T-cell (primary cell): Measurements from ENCODE around the gene TMED10. TPM values are rescaled to one million over a fixed set of nuclear protein-coding genes. Genes with fewer than 3 reads are reported as not detected.

Source experiments
- ATAC-seq, 4 experiments: fragments of 200-7000 bp in 3 of 4; fragments of 150-1000 bp in 1 of 4; cut with Tn5 transposase; replicated peaks in 1 of 4; 1 replicate in 3 of 4; 2 replicates in 1 of 4; pipeline ENCODE4 v1.10.0; 2021; ENCODE audit warnings: moderate library complexity in 3 of 4, mild to moderate bottlenecking in 2 of 4, moderate number of reproducible peaks in 1 of 4
- CTCF ChIA-PET, 2 donors: fragments of 300-600 bp; sonication (Branson Sonifier 250); formaldehyde crosslinking; loops; one replicate each; lab custom pipeline; 2022; ENCODE audit warnings: antibody characterized with exemption in 2 of 2; lab: Charles Lee
- POLR2A ChIA-PET, 2 donors: fragments of 300-600 bp; sonication (Branson Sonifier 250); formaldehyde crosslinking; loops; one replicate each; lab custom pipeline; 2022; ENCODE audit warnings: antibody characterized with exemption in 2 of 2; lab: Charles Lee
- DNase-seq, 35 experiments: peaks; one replicate each; pipeline versions ENCODE4 v3.0.0 to v3.0.0-alpha.2; 2013 to 2023
- H3K27ac ChIP-seq: one replicate; pipeline ENCODE4 v1.5.1; 2013; ENCODE audit warnings: low read length
- H3K27me3 ChIP-seq, 2 experiments: replicated peaks in 1 of 2; 1 replicate in 1 of 2; 2 replicates in 1 of 2; pipeline versions ENCODE4 v1.6.1 to v1.7.0; 2013; ENCODE audit warnings: low read length in 1 of 2, mixed read lengths in 1 of 2; ENCODE audit not compliant: control insufficient read depth in 2 of 2, insufficient read depth in 2 of 2; ENCODE audit errors: extremely low read depth in 1 of 2
- H3K36me3 ChIP-seq, 2 donors: 1 replicate in 1 of 2; 2 replicates in 1 of 2; pipeline versions ENCODE4 v1.6.1 to v1.7.0; 2013; ENCODE audit warnings: low read length in 1 of 2; ENCODE audit not compliant: control insufficient read depth in 2 of 2, insufficient read depth in 1 of 2; ENCODE audit errors: extremely low read depth in 1 of 2
- H3K4me1 ChIP-seq, 2 experiments: 1 replicate in 1 of 2; 2 replicates in 1 of 2; pipeline versions ENCODE4 v1.6.1 to v1.7.0; 2013; ENCODE audit warnings: low read length in 2 of 2, mixed read lengths in 1 of 2; ENCODE audit not compliant: insufficient read depth in 2 of 2, control insufficient read depth in 1 of 2; ENCODE audit errors: extremely low read depth in 1 of 2
- H3K4me3 ChIP-seq, 2 donors: 1 replicate in 1 of 2; 2 replicates in 1 of 2; pipeline versions ENCODE4 v1.5.1 to v1.7.0; 2013; ENCODE audit warnings: mild to moderate bottlenecking in 2 of 2, low read length in 1 of 2, moderate library complexity in 1 of 2; ENCODE audit not compliant: control insufficient read depth in 1 of 2; ENCODE audit errors: extremely low read depth in 1 of 2
- H3K9me3 ChIP-seq: 2 replicates; pipeline ENCODE4 v1.7.0; 2013
- H3K27ac Mint-ChIP-seq, 2 donors: one replicate each; pipeline ENCODE4 v1.8.0; 2020 to 2021; ENCODE audit warnings: mild to moderate bottlenecking in 2 of 2, mixed read lengths in 2 of 2
- H3K27me3 Mint-ChIP-seq, 2 donors: one replicate each; pipeline ENCODE4 v1.8.0; 2021 to 2022; ENCODE audit warnings: mixed read lengths in 2 of 2
- H3K36me3 Mint-ChIP-seq: one replicate; pipeline ENCODE4 v1.8.0; 2021; ENCODE audit warnings: mixed read lengths
- H3K4me1 Mint-ChIP-seq, 3 donors: one replicate each; pipeline ENCODE4 v1.8.0; 2020 to 2022; ENCODE audit warnings: mixed read lengths in 3 of 3, mild to moderate bottlenecking in 1 of 3
- H3K4me3 Mint-ChIP-seq, 3 donors: one replicate each; pipeline ENCODE4 v1.8.0; 2020 to 2022; ENCODE audit warnings: mild to moderate bottlenecking in 3 of 3, mixed read lengths in 3 of 3, moderate library complexity in 3 of 3
- H3K9me3 Mint-ChIP-seq, 3 donors: one replicate each; pipeline ENCODE4 v1.8.0; 2020 to 2022; ENCODE audit warnings: mixed read lengths in 3 of 3
- WGBS: methylation state at CpG from one replicate; pipeline ENCODE4 v1.1.5; 2013; ENCODE audit warnings: missing lambda C conversion rate; ENCODE audit not compliant: insufficient coverage; 5-methylcytosine and 5-hydroxymethylcytosine counted together
- total RNA-seq, 35 experiments: library from RNA in 6 of 35; stranded (reverse) in 6 of 35; fragments of 120-200 nt in 1 of 35; gene quantifications; one replicate each; pipeline versions ENCODE4 v1.2.1 to v1.2.4 and lab custom pipeline; 2013 to 2026

Gene TMED10
- total RNA-seq, 5 donors from 2014 or later (not counting 1 experiment from before 2014, with no cell fraction given) = 143 to 193 (median 151) TPM

GRCh38 chr14:75217508-75218206 lies 41.2 kb upstream of the TMED10 start:
- DNase-seq = no peak
- Histone ChIP-seq H3K4me1 (peaks cover 11 to 27% of the 10 kb centered on the region in 2 experiments), H3K27ac (no peak overlapping the region), H3K27me3 (no peaks in the 10 kb centered on the region), H3K9me3 (no peaks in the 10 kb centered on the region), H3K4me3 (no peak overlapping the region), H3K36me3 (no peaks in the 10 kb centered on the region)
- Mint-ChIP-seq H3K4me3 (no peak overlapping the region), H3K27me3 (peaks cover 0 to 2% of the 10 kb centered on the region in 2 donors), H3K4me1 (peaks cover 22 to 31% (median 26%) of the 10 kb centered on the region in 3 donors), H3K9me3 (no peaks in the 10 kb centered on the region), H3K36me3 (no peaks in the 10 kb centered on the region), H3K27ac (no peak overlapping the region)
- CTCF ChIA-PET = interaction anchor here (0.7 kb wide), 2 partner anchors 8 to 43 kb away, joined by 3 to 9 read pairs; no protein-coding TSS in a partner anchor
- WGBS = 65% methylated on average over 2 of the region's 4 CpGs
- ATAC-seq = no peak
- POLR2A ChIA-PET = interaction anchor here in 1 of 2 donors (0.6 to 1.0 kb wide), 2 partner anchors 21 to 36 kb away, joined by 3 to 7 read pairs; no protein-coding TSS in a partner anchor

- peaks cover 0 to 2% of the 10 kb centered on the region in 2 donors for H3K27me3 Mint-ChIP-seq
- 91% methylated on average over 4 of the region's 6 CpGs for WGBS
- no peak overlapping the region for H3K27ac ChIP-seq
Measured at GRCh38 chr14:75216427-75217006, 40.1 kb upstream of the TMED10 start.

GRCh38 chr14:75215520-75215919 lies 39.1 kb upstream of the TMED10 start:
- Mint-ChIP-seq H3K36me3 (no peaks in the 10 kb centered on the region), H3K9me3 (no peaks in the 10 kb centered on the region), H3K27ac (peak overlapping the region in 1 of 2 donors; percentile 46), H3K4me1 (peaks cover 22 to 29% (median 26%) of the 10 kb centered on the region in 3 donors), H3K4me3 (peak overlapping the region in 1 of 3 donors; percentile 54), H3K27me3 (peaks cover 0 to 2% of the 10 kb centered on the region in 2 donors)
- H3K27me3 ChIP-seq = no peaks in the 10 kb centered on the region
- no peak for DNase-seq
- H3K27ac ChIP-seq = no peak overlapping the region
- no peaks in the 10 kb centered on the region for H3K9me3 ChIP-seq
- POLR2A ChIA-PET = no interaction called here
- no peak overlapping the region for H3K4me3 ChIP-seq
- no peak for ATAC-seq
- peaks cover 11 to 27% of the 10 kb centered on the region in 2 experiments for H3K4me1 ChIP-seq
- 41% methylated on average over 4 of the region's 6 CpGs for WGBS
- CTCF ChIA-PET = no interaction called here
- no peaks in the 10 kb centered on the region for H3K36me3 ChIP-seq

More at GRCh38 chr14:75216427-75217006, 40.1 kb upstream of the TMED10 start:
- ChIA-PET CTCF (no interaction called here), POLR2A (interaction anchor here (0.6 to 1.0 kb wide), 2 partner anchors 28 to 35 kb away, joined by 3 read pairs; no protein-coding TSS in a partner anchor)
- Mint-ChIP-seq H3K4me3 (peak overlapping the region in 1 of 3 donors; percentile 54), H3K36me3 (no peaks in the 10 kb centered on the region), H3K27ac (no peak overlapping the region), H3K9me3 (no peaks in the 10 kb centered on the region), H3K4me1 (peaks cover 22 to 29% (median 26%) of the 10 kb centered on the region in 3 donors)
- Histone ChIP-seq H3K4me1 (peaks cover 11 to 27% of the 10 kb centered on the region in 2 experiments), H3K27me3 (no peaks in the 10 kb centered on the region), H3K36me3 (no peaks in the 10 kb centered on the region), H3K9me3 (no peaks in the 10 kb centered on the region), H3K4me3 (no peak overlapping the region)
- DNase-seq = no peak
- no peak for ATAC-seq

- H3K4me3 Mint-ChIP-seq = no peak overlapping the region
- ChIA-PET POLR2A (interaction anchor here in 1 of 2 donors (0.6 kb wide), 1 partner anchor 74 kb away, joined by 3 read pairs; no protein-coding TSS in a partner anchor), CTCF (no interaction called here)
- peaks cover 0 to 2% of the 10 kb centered on the region in 2 donors for H3K27me3 Mint-ChIP-seq
- peaks cover 22 to 29% (median 26%) of the 10 kb centered on the region in 3 donors for H3K4me1 Mint-ChIP-seq
- 80% methylated on average over 1 of the region's 5 CpGs for whole genome bisulfite sequencing
- no peaks in the 10 kb centered on the region for H3K9me3 Mint-ChIP-seq
- Histone ChIP-seq H3K27ac (no peak overlapping the region), H3K36me3 (no peaks in the 10 kb centered on the region), H3K4me3 (no peak overlapping the region), H3K27me3 (no peaks in the 10 kb centered on the region), H3K4me1 (peaks cover 11 to 27% of the 10 kb centered on the region in 2 experiments), H3K9me3 (no peaks in the 10 kb centered on the region)
- no peak overlapping the region for H3K27ac Mint-ChIP-seq
- H3K36me3 Mint-ChIP-seq = no peaks in the 10 kb centered on the region
- ATAC-seq = no peak
- DNase-seq = no peak
Measured at GRCh38 chr14:75214558-75214957, 38.1 kb upstream of the TMED10 start.

- Mint-ChIP-seq H3K4me3 (no peak overlapping the region), H3K9me3 (no peaks in the 10 kb centered on the region), H3K36me3 (no peaks in the 10 kb centered on the region), H3K27ac (no peak overlapping the region), H3K27me3 (peaks cover 0 to 2% of the 10 kb centered on the region in 2 donors), H3K4me1 (peaks cover 22 to 29% (median 26%) of the 10 kb centered on the region in 3 donors)
- WGBS = no CpG with 5 or more reads among the region's 4 CpGs
- H3K36me3 ChIP-seq = no peaks in the 10 kb centered on the region
- CTCF ChIA-PET = no interaction called here
- no peaks in the 10 kb centered on the region for H3K27me3 ChIP-seq
- H3K9me3 ChIP-seq = no peaks in the 10 kb centered on the region
- H3K4me3 ChIP-seq = no peak overlapping the region
- ATAC-seq = no peak
- POLR2A ChIA-PET = no interaction called here
- peaks cover 11 to 27% of the 10 kb centered on the region in 2 experiments for H3K4me1 ChIP-seq
- DNase-seq = no peak
- no peak overlapping the region for H3K27ac ChIP-seq
Measured at GRCh38 chr14:75213172-75213571, 36.8 kb upstream of the TMED10 start.

- H3K27ac ChIP-seq = no peak overlapping the region
- Mint-ChIP-seq H3K9me3 (no peaks in the 10 kb centered on the region), H3K36me3 (no peaks in the 10 kb centered on the region), H3K27me3 (no peaks in the 10 kb centered on the region), H3K27ac (no peak overlapping the region), H3K4me1 (peaks cover 11 to 18% (median 14%) of the 10 kb centered on the region in 3 donors), H3K4me3 (no peak overlapping the region)
- POLR2A ChIA-PET = no interaction called here
- no peak overlapping the region for H3K4me3 ChIP-seq
- CTCF ChIA-PET = no interaction called here
- DNase-seq (no peak), ATAC-seq (no peak)
- H3K36me3 ChIP-seq = no peaks in the 10 kb centered on the region
- WGBS = 100% methylated on average over 2 of the region's 6 CpGs
- H3K27me3 ChIP-seq = no peaks in the 10 kb centered on the region
- H3K9me3 ChIP-seq = no peaks in the 10 kb centered on the region
- peaks cover 3 to 10% of the 10 kb centered on the region in 2 experiments for H3K4me1 ChIP-seq
Measured at GRCh38 chr14:75208843-75209242, 32.4 kb upstream of the TMED10 start.
